Type B pancreatic cell (in vitro differentiated cells): ENCODE measurements around the gene ITCH. TPM values are rescaled to one million over a fixed set of nuclear protein-coding genes. Genes with fewer than 3 reads are reported as not detected.
"Not testable (repeated sequence)": the region's sequence is repeated elsewhere in the genome, so short reads cannot be mapped to it uniquely, and the experiment has no call there.

Experiments used
- DNase-seq: peaks from one replicate; pipeline ENCODE4 v3.0.0; 2021; ENCODE audit warnings: mixed read lengths; ENCODE audit not compliant: unreplicated experiment; ENCODE audit errors: extremely low spot score
- H3K27ac Mint-ChIP-seq: 2 replicates; pipeline ENCODE4 v1.8.0; 2021; ENCODE audit warnings: mild to moderate bottlenecking, mixed read lengths
- H3K27me3 Mint-ChIP-seq: 2 replicates; pipeline ENCODE4 v1.8.0; 2021; ENCODE audit warnings: mixed read lengths
- H3K36me3 Mint-ChIP-seq: 2 replicates; pipeline ENCODE4 v1.8.0; 2021; ENCODE audit warnings: mixed read lengths
- H3K4me1 Mint-ChIP-seq: one replicate; pipeline ENCODE4 v1.8.0; 2021; ENCODE audit warnings: mixed read lengths; ENCODE audit not compliant: unreplicated experiment
- H3K4me3 Mint-ChIP-seq: 2 replicates; pipeline ENCODE4 v1.8.0; 2021; ENCODE audit warnings: mild to moderate bottlenecking, mixed read lengths
- H3K9me3 Mint-ChIP-seq: 2 replicates; pipeline ENCODE4 v1.8.0; 2021; ENCODE audit warnings: mixed read lengths
- CTCF ChIP-seq: fragments of 200-600 bp; sonication (generic); conservative IDR thresholded peaks from 2 replicates; pipeline ENCODE4 v1.5.0; 2021; ENCODE audit warnings: antibody characterized with exemption, mild to moderate bottlenecking
- total RNA-seq: library from RNA; stranded (reverse); gene quantifications from 2 replicates; pipeline ENCODE4 v1.2.1, GENCODE V29; 2021; ENCODE audit warnings: low replicate concordance

Gene ITCH
- total RNA-seq, 1 donor from 2014 or later, result 77.2 TPM

DNA sequence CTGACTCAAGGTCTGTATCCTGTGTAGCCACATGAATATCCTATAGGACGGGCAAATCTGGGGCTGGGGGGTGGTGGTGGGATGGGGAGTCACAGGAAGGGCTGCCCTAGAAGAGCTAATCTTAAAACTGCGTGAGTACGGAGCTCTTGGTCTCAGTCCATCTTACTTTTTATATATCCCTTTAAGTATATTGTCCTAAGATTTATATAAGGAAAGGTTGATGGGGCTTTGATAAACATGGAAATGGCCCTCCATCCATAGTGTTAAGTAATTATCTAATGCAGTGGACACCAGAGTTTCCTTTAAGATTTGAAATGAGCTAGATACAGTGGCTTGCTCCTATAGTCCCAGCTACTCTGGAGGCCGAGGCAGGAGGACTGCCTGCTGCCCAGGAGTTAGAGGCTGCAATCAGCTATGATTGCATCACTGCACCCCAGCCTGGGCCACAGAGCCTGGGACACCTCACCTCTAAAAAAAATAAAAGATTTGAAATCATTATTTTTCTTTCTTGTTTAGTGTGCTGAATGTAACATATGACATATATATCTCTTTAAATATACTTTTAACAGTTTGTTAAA, 128.9 kb downstream of the ITCH start:
- Mint-ChIP-seq H3K36me3 (peaks cover 58% of the 10 kb centered on the region), H3K4me1 (no peaks in the 10 kb centered on the region), H3K27me3 (no peaks in the 10 kb centered on the region), H3K4me3 (no peak overlapping the region), H3K9me3 (no peaks in the 10 kb centered on the region), H3K27ac (no peak overlapping the region)
- no peak for TF ChIP-seq CTCF
- DNase-seq, result no peak

DNA sequence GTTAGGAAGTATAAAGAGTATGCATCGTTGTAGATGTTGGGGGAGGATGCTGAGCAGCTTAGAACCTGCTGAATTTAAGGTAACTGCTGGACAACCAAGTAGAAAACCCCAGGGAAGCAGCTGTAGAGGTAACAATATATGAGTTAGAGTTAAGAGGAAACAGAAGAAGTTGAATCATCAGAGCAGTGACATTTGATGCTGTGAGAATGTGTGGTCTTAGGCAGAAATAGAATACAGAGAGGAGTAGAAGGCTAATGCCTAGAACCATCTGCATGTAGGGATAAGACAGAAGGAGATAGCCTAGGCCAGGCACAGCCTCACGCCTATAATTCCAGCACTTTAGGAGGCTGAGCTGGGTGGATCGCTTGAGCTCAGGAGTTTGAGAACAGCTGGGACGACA, 130.6 kb downstream of the ITCH start:
- Mint-ChIP-seq H3K9me3 (no peaks in the 10 kb centered on the region), H3K27ac (no peak overlapping the region), H3K4me1 (no peaks in the 10 kb centered on the region), H3K4me3 (no peak overlapping the region), H3K36me3 (peaks cover 63% of the 10 kb centered on the region), H3K27me3 (no peaks in the 10 kb centered on the region)
- TF ChIP-seq CTCF, result no peak
- no peak for DNase-seq

DNA sequence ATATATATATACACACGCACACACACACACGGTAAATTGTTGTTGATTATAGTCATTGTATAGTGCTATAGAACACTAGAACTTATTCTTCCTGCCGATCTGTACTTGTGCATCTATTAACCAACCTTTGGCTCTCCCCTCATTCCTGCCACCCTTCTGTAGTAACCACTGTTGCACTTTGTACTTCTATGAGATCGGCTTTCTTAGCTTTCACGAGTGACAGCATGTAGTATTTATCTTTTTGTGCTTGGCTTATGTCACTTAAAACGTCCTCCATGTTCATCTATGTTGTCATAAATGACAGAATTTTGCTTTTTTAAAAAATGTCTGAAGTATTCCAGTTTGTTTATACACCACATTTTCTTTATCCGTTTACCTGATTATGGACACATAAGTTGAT, 132.2 kb downstream of the ITCH start:
- Mint-ChIP-seq H3K27ac (no peak overlapping the region), H3K4me3 (no peak overlapping the region), H3K9me3 (no peaks in the 10 kb centered on the region), H3K36me3 (peaks cover 68% of the 10 kb centered on the region), H3K27me3 (no peaks in the 10 kb centered on the region), H3K4me1 (no peaks in the 10 kb centered on the region)
- TF ChIP-seq CTCF, result no peak
- no peak for DNase-seq

DNA sequence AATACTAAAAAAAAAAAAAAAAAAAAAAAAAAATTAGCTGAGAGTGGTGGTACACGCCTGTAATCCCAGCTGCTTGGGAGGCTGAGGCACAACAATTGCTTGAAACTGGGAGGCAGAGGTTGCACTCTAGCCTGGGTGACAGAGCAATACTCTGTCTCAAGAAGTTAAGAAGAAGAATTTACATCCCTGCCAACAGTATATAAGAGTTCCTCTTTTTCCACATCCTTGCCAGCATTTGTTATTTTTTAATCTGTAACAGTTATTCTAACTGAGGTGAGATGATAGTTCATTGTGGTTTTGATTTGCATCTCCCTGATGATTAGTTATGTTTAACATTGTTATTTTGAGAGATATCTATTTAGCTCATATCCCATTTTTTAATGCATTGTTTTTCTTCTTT, 132.8 kb downstream of the ITCH start:
- Mint-ChIP-seq H3K27me3 (no peaks in the 10 kb centered on the region), H3K27ac (no peak overlapping the region), H3K9me3 (no peaks in the 10 kb centered on the region), H3K4me1 (no peaks in the 10 kb centered on the region), H3K36me3 (peaks cover 68% of the 10 kb centered on the region), H3K4me3 (no peak overlapping the region)
- no peak for TF ChIP-seq CTCF
- no peak for DNase-seq

- H3K4me3 Mint-ChIP-seq, DNase-seq, H3K27me3 Mint-ChIP-seq, H3K4me1 Mint-ChIP-seq, H3K9me3 Mint-ChIP-seq, H3K27ac Mint-ChIP-seq: not testable (repeated sequence)
- H3K36me3 Mint-ChIP-seq, result peaks cover 71% of the 10 kb centered on the region
Measured at GRCh38 chr20:34497596-34497995, 134.5 kb downstream of the ITCH start.

GRCh38 chr20:34500823-34501222, 137.8 kb downstream of the ITCH start:
- Mint-ChIP-seq H3K9me3 (no peaks in the 10 kb centered on the region), H3K27me3 (no peaks in the 10 kb centered on the region), H3K4me3 (no peak overlapping the region), H3K36me3 (peaks cover 60% of the 10 kb centered on the region), H3K27ac (no peak overlapping the region), H3K4me1 (no peaks in the 10 kb centered on the region)
- no peak for TF ChIP-seq CTCF
- no peak for DNase-seq
